HG03064 (cell line): ENCODE data around the gene TGFB2.

Experiments
- ATAC-seq: cut with Tn5 transposase; IDR thresholded peaks from one replicate; pipeline ENCODE4 v1.9.1; 2021; ENCODE audit warnings: low read depth; ENCODE audit not compliant: unreplicated experiment

Gene TGFB2

DNA sequence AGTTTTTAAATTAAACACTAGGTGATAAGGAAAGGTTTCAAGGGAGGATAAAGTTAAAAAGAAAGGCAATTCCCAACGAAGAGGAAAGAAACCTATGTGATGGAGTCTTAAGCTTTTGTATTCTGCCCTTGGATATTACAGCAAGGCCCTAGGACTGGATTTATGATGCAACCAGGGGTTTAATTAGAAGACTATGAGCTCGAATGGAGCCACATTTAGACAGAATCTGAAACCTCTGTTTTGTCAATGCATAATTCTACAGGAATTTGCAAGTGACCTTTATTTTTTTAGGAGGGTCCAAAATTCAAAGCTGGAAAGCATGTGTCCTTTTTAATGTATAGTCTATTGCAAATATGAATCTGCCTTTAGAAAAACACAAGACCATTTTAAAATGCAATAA lies 37.9 kb downstream of the TGFB2 start:
- ATAC-seq: no peak

DNA sequence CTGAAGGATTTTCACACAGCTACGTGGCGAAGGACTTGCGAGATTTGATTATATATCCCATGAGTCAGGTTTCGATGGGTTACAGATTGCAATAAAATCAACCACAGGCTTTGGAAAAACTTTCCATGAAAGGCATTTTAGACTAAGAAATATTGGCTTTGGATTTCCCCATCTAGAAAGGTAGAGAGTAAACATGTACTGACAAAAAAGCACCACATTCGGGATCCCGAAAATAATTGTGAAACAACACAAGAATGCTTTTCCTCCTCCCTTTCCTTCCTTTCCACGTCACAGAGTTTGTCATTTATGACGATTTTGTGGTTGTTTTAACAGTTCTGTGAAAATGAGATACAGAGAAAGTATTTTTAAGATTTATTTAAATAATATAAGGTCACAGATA lies 38.5 kb downstream of the TGFB2 start:
- no peak for ATAC-seq

DNA sequence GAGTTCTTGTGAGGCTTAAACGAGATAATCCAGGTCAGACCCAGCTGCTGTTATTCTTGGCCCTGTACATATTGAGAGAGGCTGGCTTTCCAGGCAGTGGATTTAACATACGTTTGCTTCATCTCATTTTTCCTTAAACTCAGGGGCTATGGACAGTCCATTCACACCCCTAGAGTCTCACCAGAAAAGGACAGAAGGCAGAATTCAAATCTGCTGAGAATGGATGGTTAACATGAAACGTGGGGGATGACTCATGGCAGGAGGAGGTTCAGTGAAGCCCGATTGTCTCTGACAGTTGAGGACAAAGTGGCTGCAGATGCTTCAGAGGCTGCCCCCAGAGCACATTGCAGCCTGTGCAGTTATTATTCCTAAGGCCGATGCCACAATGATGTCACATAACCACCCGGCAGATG lies 39.5 kb downstream of the TGFB2 start:
- no peak for ATAC-seq

DNA sequence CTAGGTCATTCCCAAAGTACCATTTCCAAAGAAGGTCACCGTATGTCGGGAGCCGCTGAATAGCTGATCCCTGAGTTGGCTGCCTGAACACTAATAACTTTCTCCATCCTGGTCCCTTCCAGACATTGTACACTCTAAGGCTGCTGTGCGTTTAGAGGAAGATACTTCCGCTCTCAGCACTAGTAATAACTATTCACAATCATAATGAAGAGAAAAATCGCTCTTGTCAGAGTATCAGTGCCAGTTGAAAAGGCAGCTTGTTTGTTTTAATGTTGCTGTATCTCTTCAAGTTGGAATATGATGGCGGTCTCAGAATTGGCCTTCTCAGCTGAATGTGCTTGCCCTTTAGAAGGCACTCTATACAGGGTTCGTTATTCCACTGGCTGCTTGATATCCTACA lies 43.5 kb downstream of the TGFB2 start:
- ATAC-seq: no peak

DNA sequence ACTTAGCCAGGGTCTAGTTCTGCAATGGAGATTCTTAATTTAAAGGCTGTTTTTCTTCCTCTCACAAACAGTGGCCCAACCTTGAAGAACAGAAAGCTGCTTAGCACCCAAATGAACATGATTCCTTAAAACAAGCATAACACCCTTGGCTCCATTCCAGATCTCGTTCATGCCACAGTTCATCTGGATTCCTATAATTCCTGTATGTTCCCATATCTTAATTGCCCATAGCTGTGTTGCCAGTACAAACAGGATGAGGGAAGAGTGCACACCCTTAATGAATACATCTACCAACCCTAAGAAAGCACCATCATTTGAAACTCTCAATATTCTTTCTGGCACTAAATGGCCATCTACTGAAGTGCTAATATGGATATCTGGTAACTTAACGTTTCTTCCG lies 45.5 kb downstream of the TGFB2 start:
- no peak for ATAC-seq

DNA sequence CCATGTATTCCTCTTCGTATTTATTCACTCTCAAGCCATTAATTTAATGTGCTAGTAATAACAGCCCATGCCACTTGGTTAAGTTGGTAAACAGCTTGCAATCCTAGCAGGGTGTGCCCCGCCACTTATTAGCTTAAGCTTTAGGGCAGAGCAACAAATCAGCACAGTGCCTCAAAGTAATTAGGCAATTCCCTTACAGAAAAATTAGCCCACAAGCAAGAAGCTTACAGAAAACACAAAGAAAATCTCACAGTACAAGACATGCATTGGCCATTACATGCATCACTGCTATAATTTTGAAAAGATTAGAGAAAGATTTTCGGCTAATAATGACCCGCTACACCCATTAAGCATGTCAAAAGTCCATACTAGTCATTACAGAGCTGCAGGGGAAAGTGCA lies 47.6 kb downstream of the TGFB2 start:
- no peak for ATAC-seq

DNA sequence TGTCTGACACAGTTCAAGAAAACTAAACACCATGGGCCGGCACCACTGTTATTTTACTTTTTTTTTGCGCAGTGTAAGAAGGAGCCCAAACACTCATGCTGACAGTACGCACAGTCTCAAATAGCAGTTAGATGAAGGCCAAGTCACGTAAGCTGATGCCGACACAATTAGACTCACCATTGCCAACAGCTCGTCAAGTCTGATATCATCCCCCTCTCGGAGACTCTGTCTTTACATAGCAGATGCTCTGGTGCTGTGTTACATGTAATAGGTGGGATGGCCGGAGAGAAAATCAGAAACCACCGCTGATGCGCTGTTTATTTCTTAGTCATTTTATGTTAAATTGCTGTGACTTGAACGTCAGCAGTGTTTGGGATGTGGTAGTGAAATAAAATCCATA lies 49.3 kb downstream of the TGFB2 start:
- no peak for ATAC-seq

DNA sequence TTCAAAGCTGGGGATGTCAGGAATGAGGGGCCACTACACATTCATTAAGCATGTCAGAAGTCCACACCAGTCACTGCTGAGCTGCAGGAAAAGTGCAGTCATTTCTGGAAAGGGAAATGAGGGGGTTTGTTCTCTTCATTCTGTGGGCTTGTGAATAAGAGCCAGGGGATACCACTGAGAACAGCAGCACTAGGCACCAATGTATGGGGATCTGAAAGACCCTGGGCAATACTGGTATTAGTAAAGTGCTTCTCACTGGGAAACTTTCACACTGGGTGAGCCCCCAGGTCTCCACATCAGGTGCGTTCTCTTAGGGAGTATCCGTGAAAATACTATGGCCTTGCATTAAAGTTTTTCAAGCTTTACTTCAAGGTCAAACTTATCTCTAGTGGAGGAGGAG lies 49.9 kb downstream of the TGFB2 start:
- no peak for ATAC-seq

DNA sequence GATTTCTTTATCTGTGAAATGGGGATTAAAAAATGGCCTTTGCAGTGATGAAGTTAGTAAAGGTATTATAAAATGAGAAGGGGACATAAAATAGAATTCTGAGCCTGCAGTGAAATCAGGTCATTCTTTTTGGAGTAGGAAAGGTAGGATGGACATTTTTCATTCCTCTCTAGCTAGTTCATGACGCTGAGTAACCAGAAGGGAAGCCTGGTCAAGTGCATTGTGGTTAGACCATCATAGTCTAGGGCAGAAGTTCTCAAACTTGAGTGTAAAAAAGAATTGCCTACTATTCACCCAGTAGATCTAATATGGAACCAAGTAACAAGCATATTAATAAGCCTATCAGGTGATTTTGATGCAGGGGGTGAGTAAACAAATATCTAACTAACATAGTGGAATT lies 50.8 kb downstream of the TGFB2 start:
- no peak for ATAC-seq

DNA sequence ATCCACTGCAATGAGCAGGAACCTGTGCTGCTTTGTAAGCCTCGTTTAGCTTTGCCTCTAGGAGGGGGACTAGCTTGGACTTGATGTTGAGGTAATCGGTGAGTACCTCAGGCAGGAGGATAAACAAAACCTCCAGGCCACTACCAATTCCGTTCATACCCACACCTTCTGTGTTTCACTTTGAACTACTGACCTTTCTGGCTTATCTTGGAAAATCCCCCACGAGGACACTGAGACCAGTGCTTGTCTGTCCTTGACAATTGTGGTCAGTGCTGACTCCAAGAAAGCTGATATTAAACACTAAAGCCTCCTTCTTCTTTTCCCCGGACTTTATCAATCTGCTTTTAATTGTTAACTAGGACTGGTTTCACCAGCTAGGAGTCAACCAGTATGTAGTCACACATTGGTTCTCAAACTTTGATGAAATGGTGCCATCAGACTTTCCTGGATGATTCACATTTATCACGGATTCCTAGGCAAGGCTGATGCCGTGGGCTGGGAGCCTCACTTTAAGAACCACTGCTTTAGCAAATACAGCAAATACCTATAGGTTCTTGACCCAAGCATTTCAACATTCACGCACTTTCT lies 52.7 kb downstream of the TGFB2 start:
- ATAC-seq: no peak

DNA sequence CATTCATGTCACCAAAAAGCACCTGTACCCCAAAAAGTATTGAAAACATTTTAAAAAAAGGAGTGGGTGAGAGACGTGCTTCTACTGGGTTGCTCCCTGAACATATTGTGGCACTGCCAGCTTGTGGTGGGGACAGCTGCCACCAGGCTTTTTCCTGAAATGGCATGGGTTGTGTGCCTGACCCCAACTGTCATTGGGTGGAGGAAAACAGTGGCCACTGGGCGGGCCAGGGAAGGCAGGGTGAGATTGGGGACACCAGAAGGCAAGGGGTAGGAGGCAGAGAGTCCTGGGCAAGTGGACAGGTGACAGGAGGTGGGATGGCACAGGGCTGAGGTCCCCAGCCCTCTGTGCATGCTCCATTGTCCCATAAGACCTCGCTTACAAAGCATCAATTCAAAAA lies 55.5 kb downstream of the TGFB2 start:
- ATAC-seq: no peak

DNA sequence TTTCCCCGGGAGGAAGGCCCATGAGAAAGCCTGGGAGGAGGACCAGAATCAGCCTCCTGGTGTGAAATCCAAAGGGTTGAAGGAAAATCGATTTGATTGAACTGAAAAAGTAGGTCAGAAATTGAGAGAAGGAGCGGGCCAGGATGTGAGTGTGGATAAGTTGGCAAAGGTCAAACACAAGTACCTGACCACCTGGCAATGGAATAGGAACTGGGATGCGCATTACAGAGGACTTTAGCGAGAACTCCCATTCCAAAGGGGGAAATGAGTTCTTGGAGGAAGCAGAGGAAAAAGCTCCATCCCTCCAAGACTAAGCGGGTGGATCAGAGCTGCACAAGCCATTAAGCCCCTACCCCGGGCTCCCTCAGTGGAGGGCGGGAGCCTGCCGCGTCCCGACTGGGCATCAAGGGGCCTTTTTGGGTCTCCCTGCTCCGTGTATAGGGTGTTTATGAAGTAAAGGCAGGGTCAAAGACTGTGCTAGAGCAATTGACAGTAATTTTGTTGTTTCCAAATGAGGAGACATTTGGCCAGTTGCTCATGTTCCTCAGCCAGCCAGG lies 56.4 kb downstream of the TGFB2 start:
- no peak for ATAC-seq

DNA sequence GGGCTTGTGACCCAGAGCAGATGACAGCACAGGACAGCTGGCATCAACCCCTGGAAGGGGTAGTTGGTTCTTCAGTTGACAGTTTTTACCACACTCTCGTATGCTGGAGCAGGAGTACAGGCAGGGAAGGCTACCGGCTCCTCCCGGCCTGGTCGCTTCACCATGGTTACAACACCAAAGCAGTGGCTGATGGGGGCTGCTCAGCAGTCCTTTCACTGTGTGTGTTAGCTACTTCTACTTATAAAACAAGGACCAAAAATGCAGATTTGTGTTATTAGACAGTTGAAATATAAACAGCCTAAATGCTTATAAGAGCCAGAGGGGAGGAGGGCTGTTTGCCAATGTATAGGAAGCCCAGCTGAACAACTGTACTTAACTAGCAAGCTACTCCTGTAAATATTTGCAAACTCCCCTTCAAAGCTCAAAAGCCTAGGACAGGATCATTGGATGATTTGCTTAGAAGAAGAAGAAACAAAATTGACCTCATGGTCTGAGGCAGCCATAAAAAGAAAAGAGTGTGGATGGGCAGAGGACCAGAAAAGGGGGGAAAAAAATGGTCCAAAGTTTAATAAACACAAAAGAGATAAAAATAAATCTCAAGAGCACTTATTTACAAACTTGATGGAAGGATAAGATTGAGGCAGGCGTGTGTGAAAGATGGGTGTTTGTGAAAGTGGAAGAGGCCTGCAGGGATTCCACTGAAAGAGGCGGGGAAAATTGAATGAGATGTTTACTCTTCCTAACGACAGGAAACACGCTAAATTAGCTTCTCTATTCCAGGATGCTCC lies 57.1 kb downstream of the TGFB2 start:
- no peak for ATAC-seq

DNA sequence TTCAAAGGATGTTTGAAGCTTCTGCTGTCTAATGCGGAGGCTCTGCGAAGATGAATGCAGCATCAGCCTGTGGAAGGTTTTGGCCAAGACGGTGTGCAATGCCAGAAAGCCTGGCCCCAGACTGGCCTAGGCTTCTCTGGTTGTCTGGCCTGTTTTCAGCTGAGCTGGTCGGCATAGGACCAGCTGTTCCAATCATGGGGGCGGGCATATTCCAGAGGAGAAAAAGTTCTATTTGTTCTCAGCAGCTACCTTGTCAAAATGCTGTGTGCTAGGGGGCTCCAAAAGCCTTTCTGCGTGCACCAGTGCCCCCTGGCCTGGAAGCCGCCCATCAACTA lies 57.6 kb downstream of the TGFB2 start:
- no peak for ATAC-seq

DNA sequence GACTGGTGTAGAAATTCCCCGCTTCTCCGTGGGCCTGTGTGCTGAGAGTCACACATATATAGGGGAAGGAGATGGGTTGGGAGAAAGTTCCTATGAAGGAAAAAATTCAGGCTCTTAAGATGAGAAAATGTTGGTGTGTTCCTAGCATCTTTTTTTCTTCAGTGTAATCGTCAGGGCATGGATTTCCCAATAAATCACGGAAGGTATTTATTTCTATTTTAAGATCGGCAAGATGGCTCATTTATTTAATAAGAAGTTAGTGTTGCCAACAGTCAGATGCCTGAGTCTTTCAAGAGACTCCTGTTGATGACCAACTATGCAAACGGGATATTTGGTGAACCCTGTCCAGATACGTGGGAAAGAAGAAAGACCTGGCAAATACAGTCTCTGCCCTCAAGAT lies 58.2 kb downstream of the TGFB2 start:
- ATAC-seq: no peak

DNA sequence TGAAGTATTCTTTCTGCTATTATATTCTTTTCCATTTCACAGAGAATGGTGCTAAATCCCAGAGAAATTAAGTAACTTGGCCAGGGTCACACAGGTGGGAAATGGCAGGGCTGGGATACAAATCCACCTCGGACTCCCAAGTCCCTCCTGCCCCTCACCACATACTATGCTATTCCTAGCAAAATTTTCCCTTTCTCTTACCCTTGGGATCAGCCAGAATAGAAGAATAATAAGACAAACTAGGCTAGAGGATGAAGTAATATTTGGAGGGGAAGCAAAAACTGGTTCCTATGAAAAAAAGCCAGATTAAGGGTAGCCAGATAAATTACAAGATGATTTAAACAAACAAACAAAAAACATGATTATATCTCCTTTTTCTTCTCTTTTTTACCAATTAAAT lies 62.5 kb downstream of the TGFB2 start:
- no peak for ATAC-seq

DNA sequence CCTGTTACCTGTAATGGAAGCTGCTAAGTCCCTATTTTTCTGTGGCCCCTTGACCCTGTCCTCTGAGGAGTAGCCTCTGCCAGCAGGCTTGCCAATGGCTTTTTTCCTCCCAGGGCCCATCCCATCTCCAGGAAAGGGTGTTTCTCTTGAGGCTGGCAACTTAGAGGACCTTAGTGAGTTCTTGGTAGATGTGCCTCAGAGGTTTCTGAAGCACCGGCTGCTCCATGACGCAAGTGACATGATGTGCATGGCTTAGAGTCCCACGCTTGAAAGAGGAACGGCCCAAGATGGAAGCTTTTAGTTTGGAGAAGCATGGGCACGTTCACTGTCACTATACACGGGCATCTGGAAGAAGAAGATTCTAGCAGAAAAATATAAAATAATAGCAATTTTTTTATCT lies 63.0 kb downstream of the TGFB2 start:
- no peak for ATAC-seq

DNA sequence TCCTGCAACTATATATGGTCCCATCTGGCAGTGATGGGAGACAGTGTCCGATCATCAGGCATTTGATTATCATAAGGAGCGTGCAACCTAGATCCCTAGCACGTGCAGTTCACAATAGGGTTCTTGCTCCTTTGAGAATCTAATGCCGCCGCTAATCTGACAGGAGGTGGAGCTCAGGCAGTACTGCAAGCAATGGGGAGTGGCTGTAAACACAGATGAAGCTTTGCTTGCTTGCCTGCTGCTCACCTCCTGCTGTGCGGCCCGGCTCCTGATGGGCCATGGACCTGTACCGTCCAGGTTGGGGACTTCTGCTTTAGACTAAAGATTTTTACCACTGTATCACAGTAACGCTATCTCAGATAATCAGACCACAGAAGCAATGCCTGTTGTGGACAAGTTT lies 63.8 kb downstream of the TGFB2 start:
- no peak for ATAC-seq

DNA sequence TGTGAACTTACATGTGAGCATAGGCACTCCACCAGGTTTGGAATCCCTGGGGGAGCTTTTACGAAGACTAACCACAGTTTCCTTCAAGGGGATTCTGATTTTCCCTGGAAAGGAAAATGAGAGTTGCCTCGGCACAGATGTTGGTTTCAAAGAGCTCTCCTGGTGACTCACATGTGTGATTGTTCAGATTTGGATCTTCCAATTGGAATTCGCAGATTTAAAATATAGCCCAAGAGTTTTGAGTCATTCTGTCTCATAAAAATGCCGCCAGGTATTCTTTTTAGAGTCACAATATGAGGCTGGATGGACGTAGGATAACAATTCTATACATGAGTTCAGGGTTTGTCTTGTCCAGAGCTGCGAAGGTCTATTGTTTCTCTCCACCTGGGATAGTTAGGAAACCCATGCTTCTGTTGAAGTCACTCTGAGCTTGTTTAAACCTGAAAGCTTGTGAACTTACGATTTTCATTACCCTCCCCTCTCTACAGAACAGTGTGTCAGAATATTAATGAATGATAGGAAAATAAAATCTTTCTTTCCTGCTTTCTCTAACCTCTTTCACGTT lies 64.9 kb downstream of the TGFB2 start:
- ATAC-seq: no peak

DNA sequence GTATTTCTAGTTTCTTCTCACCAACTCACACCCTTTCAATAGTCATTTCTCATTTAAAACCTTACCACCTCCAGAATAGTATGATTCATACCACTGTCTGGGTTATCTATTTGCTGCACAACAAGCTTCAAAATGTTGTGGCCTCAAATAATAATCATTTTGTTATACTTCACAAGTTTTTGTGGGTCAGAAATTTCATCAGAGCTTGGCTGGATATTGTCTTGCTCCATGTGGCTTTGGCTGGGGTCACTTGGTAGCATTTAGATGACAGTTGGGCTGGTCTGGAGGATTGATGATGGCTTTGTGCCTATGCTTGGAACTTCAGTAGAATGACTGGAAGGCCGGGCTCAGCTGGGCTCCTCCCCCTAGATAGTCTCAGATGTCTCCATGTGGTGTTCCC lies 66.0 kb downstream of the TGFB2 start:
- no peak for ATAC-seq

DNA sequence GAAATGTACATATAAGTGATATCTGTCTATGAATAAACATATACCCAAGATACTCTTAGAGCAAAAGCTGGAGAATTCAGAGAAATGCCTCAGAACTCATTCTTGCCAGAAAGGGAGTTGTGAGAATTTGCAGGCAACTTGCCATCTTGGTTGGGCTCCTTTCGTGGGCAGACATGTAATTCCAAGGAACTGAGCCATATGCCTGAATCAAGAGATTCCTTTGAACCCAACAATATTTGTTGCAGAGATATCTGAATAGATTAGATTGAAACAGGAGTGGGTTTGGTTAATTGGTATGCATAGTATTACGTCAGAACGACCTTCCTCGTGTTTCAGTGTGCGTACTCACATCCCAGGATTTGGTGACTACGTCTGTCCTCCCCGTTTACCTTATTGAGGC lies 67.0 kb downstream of the TGFB2 start:
- ATAC-seq: no peak

DNA sequence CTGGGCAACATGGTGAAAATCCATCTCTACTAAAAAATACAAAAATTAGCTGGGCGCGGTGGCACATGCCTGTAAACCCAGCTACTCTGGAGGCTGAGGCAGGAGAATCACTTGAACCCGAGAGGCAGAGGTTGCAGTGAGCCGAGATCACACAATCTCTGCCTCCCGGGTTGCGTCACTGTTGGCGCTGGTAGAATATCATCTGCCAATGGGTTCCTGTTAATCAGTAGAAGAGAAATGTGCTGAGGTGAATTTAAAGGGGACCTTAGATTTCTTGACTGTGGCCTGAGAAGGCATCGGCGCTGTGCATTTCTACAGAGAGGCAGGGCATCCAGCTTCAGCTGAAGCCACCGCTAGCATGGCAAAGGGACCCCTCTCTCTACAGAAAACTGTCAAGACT lies 68.0 kb downstream of the TGFB2 start:
- no peak for ATAC-seq
